HepG2 (cell line): ENCODE measurements around the gene CREM. TPM values are rescaled to one million over a fixed set of nuclear protein-coding genes. Genes with fewer than 3 reads are reported as not detected.
A peak's percentile ranks its signal among the peaks of the same experiment; 100 is the strongest.

Source experiments
- ATAC-seq: fragments of 200-7000 bp; cut with Tn5 transposase; 3 replicates; pipeline ENCODE4 v1.9.1; 2020; ENCODE audit warnings: mild to moderate bottlenecking, moderate library complexity
- BruUV-seq: library from RNA; stranded (reverse); fragments of 400-500 nt; replicated peaks from 2 replicates; lab custom pipeline; 2021; lab: Mats Ljungman, UMichigan
- CTCF ChIA-PET: fragments of 300-600 bp; formaldehyde crosslinking; extraction: SDS; loops from one replicate; lab custom pipeline; 2021; ENCODE audit warnings: low total read pairs, inconsistent platforms, low intra/inter-chr PET ratio; lab: Yijun Ruan, JAX
- POLR2A ChIA-PET: fragments of 350-600 bp; sonication (Branson Sonifier 250); formaldehyde crosslinking; loops from one replicate; lab custom pipeline; 2020; ENCODE audit warnings: antibody characterized with exemption, inconsistent platforms; lab: Yijun Ruan, JAX
- DNase-seq: peaks from one replicate; pipeline ENCODE4 v3.0.0-alpha.2; 2015; ENCODE audit warnings: low spot score
- FAIRE-seq: peaks from 3 replicates; lab custom pipeline; 2011; peaks lifted over from hg19 to GRCh38; lab: Jason Lieb, UNC
- H2AFZ ChIP-seq: one replicate; pipeline ENCODE4 v1.6.1; 2011; ENCODE audit warnings: low read length, inconsistent platforms
- H3K27ac ChIP-seq: fragments of 300-600 bp; 3 replicates; pipeline ENCODE4 v1.8.0; 2011; ENCODE audit warnings: mixed run types, mild to moderate bottlenecking, mixed read lengths, low read length, inconsistent platforms; ENCODE audit not compliant: insufficient read depth; ENCODE audit errors: extremely low read length
- H3K27me3 ChIP-seq, 2 experiments: fragments of 200-600 bp in 1 of 2; 2 replicates in 1 of 2; 3 replicates in 1 of 2; pipeline versions ENCODE4 v1.6.0 to v1.8.0; 2011; ENCODE audit warnings: low read length in 2 of 2, mild to moderate bottlenecking in 2 of 2, moderate library complexity in 2 of 2, inconsistent platforms in 1 of 2; ENCODE audit not compliant: insufficient read depth in 2 of 2, control insufficient read depth in 1 of 2
- H3K36me3 ChIP-seq, 2 experiments: fragments of 200-600 bp in 1 of 2; replicated peaks in 1 of 2; 2 replicates in 1 of 2; 3 replicates in 1 of 2; pipeline versions ENCODE4 v1.5.1 to v1.8.0; 2011; ENCODE audit warnings: low read length in 2 of 2, inconsistent platforms in 1 of 2; ENCODE audit not compliant: insufficient read depth in 2 of 2, control insufficient read depth in 1 of 2
- H3K4me1 ChIP-seq: 2 replicates; pipeline ENCODE4 v1.5.1; 2012; ENCODE audit warnings: low read length, inconsistent platforms; ENCODE audit not compliant: insufficient read depth
- H3K4me2 ChIP-seq: 2 replicates; pipeline ENCODE4 v1.6.0; 2011; ENCODE audit warnings: low read depth, low read length, inconsistent platforms
- H3K4me3 ChIP-seq, 3 experiments: fragments of 200-600 bp in 1 of 3; sonication (generic), shearing (Covaris generic) in 1 of 3; replicated peaks in 1 of 3; 2 replicates each; pipeline ENCODE4 v1.5.1; 2011 to 2016; ENCODE audit warnings: low read length in 3 of 3, inconsistent platforms in 2 of 3, low read depth in 2 of 3, mild to moderate bottlenecking in 2 of 3, control low read depth in 1 of 3, mixed read lengths in 1 of 3; ENCODE audit not compliant: insufficient read depth in 1 of 3
- H3K79me2 ChIP-seq: one replicate; pipeline ENCODE4 v1.6.1; 2011; ENCODE audit warnings: low read length, inconsistent platforms; ENCODE audit not compliant: insufficient read depth
- H3K9ac ChIP-seq: 2 replicates; pipeline ENCODE4 v1.6.0; 2011; ENCODE audit warnings: mild to moderate bottlenecking, low read depth, low read length, inconsistent platforms; ENCODE audit not compliant: insufficient read depth
- H3K9me3 ChIP-seq: 2 replicates; pipeline ENCODE4 v1.5.1; 2012; ENCODE audit warnings: mild to moderate bottlenecking, low read length
- H4K20me1 ChIP-seq: 2 replicates; pipeline ENCODE4 v1.6.0; 2011; ENCODE audit warnings: inconsistent platforms, mild to moderate bottlenecking, low read length, moderate library complexity; ENCODE audit not compliant: insufficient read depth
- FOXK1 ChIP-seq: sonication (generic); formaldehyde crosslinking; IDR thresholded peaks from 2 replicates; pipeline ENCODE4 v1.4.0; 2020; ENCODE audit warnings: low read depth, missing genetic modification reagents, borderline replicate concordance
- IRX3 ChIP-seq: sonication (generic); formaldehyde crosslinking; IDR thresholded peaks from 2 replicates; pipeline ENCODE4 v1.8.1; 2023; ENCODE audit warnings: mild to moderate bottlenecking, low read depth, missing genetic modification reagents, borderline replicate concordance
- KDM1A ChIP-seq: IDR thresholded peaks from 2 replicates; pipeline ENCODE4 v1.6.1; 2016; ENCODE audit warnings: missing compliant biosample characterization
- MTERF4 ChIP-seq: sonication (generic); formaldehyde crosslinking; IDR thresholded peaks from 2 replicates; pipeline ENCODE4 v1.8.0; 2023; ENCODE audit warnings: mild to moderate bottlenecking, missing genetic modification reagents
- POGZ ChIP-seq: sonication (generic); formaldehyde crosslinking; IDR thresholded peaks from 2 replicates; pipeline ENCODE4 v1.4.0; 2020; ENCODE audit warnings: mild to moderate bottlenecking, missing genetic modification reagents
- RNF2 ChIP-seq: fragments of 450-650 bp; conservative IDR thresholded peaks from 2 replicates; pipeline ENCODE4 v1.6.1; 2016; ENCODE audit warnings: low read depth
- SAP130 ChIP-seq: IDR thresholded peaks from 2 replicates; pipeline ENCODE4 v1.6.1; 2016; ENCODE audit warnings: low read depth
- SIN3B ChIP-seq: fragments of 150-350 bp; IDR thresholded peaks from 2 replicates; pipeline ENCODE4 v1.6.1; 2014; ENCODE audit warnings: low read length
- TEF ChIP-seq: sonication (generic); formaldehyde crosslinking; IDR thresholded peaks from 2 replicates; pipeline ENCODE4 v1.5.0; 2020; ENCODE audit warnings: missing genetic modification reagents
- ZNF337 ChIP-seq: sonication (generic); formaldehyde crosslinking; IDR thresholded peaks from 2 replicates; pipeline ENCODE4 v1.5.1; 2020; ENCODE audit warnings: missing genetic modification reagents, low read depth, mild to moderate bottlenecking, borderline replicate concordance
- ZNF34 ChIP-seq: sonication (generic); formaldehyde crosslinking; IDR thresholded peaks from 2 replicates; pipeline ENCODE4 v1.4.0; 2020; ENCODE audit warnings: mild to moderate bottlenecking, missing genetic modification reagents, borderline replicate concordance
- ZNF367 ChIP-seq: sonication (generic); formaldehyde crosslinking; IDR thresholded peaks from 2 replicates; pipeline ENCODE4 v1.4.0; 2020; ENCODE audit warnings: missing genetic modification reagents, borderline replicate concordance
- ZNF451 ChIP-seq: sonication (generic); formaldehyde crosslinking; IDR thresholded peaks from 2 replicates; pipeline ENCODE4 v1.5.0; 2020; ENCODE audit warnings: mild to moderate bottlenecking, missing genetic modification reagents
- ZNF609 ChIP-seq: sonication (generic); formaldehyde crosslinking; IDR thresholded peaks from 2 replicates; pipeline ENCODE4 v1.4.0; 2020; ENCODE audit warnings: mild to moderate bottlenecking, missing genetic modification reagents, borderline replicate concordance
- WGBS: methylation state at CpG from one replicate; pipeline ENCODE4 v1.1.6; 2017; ENCODE audit warnings: low lambda C conversion rate; 5-methylcytosine and 5-hydroxymethylcytosine counted together
- in situ Hi-C: cut with HindIII; loops from 2 replicates; pipeline ENCODE4 v1.10.0; 2017; ENCODE audit warnings: low pct_unique_long_range_greater_than_20kb; ENCODE audit not compliant: extremely low pct_ligation_motif_present
- intact Hi-C: fragments of 100-400 bp; cut with micrococcal nuclease; formaldehyde crosslinking; loops from one replicate; pipeline ENCODE4 v1.10.0; 2022; ENCODE audit not compliant: unreplicated experiment
- polyA plus RNA-seq, 8 experiments: library from polyadenylated mRNA; depleted of rRNA in 3 of 8; stranded (reverse) in 7 of 8; unstranded in 1 of 8; fragments of >200 nt; fragmentation: Illumina TruSeq in 4 of 8; extraction: Trizol in 4 of 8; gene quantifications; 2 replicates each; pipeline versions ENCODE4 v1.2.1 to v1.2.3, GENCODE V29; 2011 to 2016; ENCODE audit warnings: low read depth in 4 of 8, missing spikeins in 1 of 8, mixed read lengths in 1 of 8; ENCODE audit not compliant: insufficient read depth in 1 of 8
- total RNA-seq, 5 experiments: library from RNA; depleted of rRNA; stranded (reverse); fragments of >200 nt; fragmentation: Illumina TruSeq; extraction: Trizol; gene quantifications; 2 replicates each; pipeline ENCODE4 v1.2.3, GENCODE V29; 2016; ENCODE audit warnings: low read depth in 1 of 5

CREM gene
- total and polyA plus RNA-seq, 2 of the 13 experiments (the other 11 are each of a cell fraction or from before 2014, with no cell fraction given), result 21.3 to 25.4 TPM

GRCh38 chr10:35224045-35224740 lies 97.5 kb downstream of the CREM start:
- no peaks in the 10 kb centered on the region for H4K20me1 ChIP-seq

GRCh38 chr10:35225204-35225603 lies 98.6 kb downstream of the CREM start:
- no peaks in the 10 kb centered on the region for H3K79me2 ChIP-seq
- no peaks in the 10 kb centered on the region for H3K27me3 ChIP-seq
- no peak overlapping the region for H3K9ac ChIP-seq
- no peaks in the 10 kb centered on the region for H4K20me1 ChIP-seq
- 44% methylated on average over 5 of the region's 5 CpGs for whole genome bisulfite sequencing
- CTCF ChIA-PET, result no interaction called here
- H3K4me1 ChIP-seq, result peaks cover 13% of the 10 kb centered on the region
- FAIRE-seq, result no peak
- BruUV-seq, result no TSS peak
- no peak for DNase-seq
- intact Hi-C loops (no loop called here), in situ Hi-C loops (no loop called here)
- no peak overlapping the region for H3K4me2 ChIP-seq
- H2AFZ ChIP-seq, result peak overlapping the region; percentile 5
- no peaks in the 10 kb centered on the region for H3K36me3 ChIP-seq
- no peak overlapping the region for H3K27ac ChIP-seq
- POLR2A ChIA-PET, result no interaction called here
- no peaks in the 10 kb centered on the region for H3K9me3 ChIP-seq
- no peak overlapping the region for H3K4me3 ChIP-seq
- no peak for ATAC-seq
- no peak for TF ChIP-seq SAP130 (CRISPR knock-in tag)
- TF ChIP-seq KDM1A (CRISPR knock-in tag), result no peak
- TF ChIP-seq POGZ (CRISPR knock-in tag), result no peak
- TF ChIP-seq ZNF609 (CRISPR knock-in tag), result no peak
- no peak for TF ChIP-seq RNF2
- no peak for TF ChIP-seq ZNF367 (CRISPR knock-in tag)
- no peak for TF ChIP-seq TEF (CRISPR knock-in tag)
- no peak for TF ChIP-seq ZNF34 (CRISPR knock-in tag)

More at GRCh38 chr10:35224045-35224740, 97.5 kb downstream of the CREM start:
- Histone ChIP-seq H3K9ac (no peak overlapping the region), H3K27me3 (no peaks in the 10 kb centered on the region), H3K27ac (no peak overlapping the region), H3K4me3 (no peak overlapping the region), H3K36me3 (no peaks in the 10 kb centered on the region), H3K9me3 (no peaks in the 10 kb centered on the region), H3K79me2 (no peaks in the 10 kb centered on the region), H2AFZ (no peak overlapping the region), H3K4me1 (peaks cover 20% of the 10 kb centered on the region), H3K4me2 (no peak overlapping the region)
- ChIA-PET POLR2A (no interaction called here), CTCF (no interaction called here)
- BruUV-seq, result no TSS peak
- in situ Hi-C loops (no loop called here), intact Hi-C loops (loop anchor here (5.0 kb wide), 1 partner anchor 227 kb away; no protein-coding TSS in a partner anchor)
- ATAC-seq (no peak), FAIRE-seq (no peak), DNase-seq (no peak)
- TF ChIP-seq SIN3B (no peak), MTERF4 (CRISPR knock-in tag) (no peak), IRX3 (no peak), FOXK1 (CRISPR knock-in tag) (no peak), ZNF451 (CRISPR knock-in tag) (no peak), ZNF337 (CRISPR knock-in tag) (no peak)
- WGBS, result 41% methylated on average over 8 of the region's 8 CpGs
